Calu3 (cell line): Measurements from ENCODE around the gene GAS6. TPM values are rescaled to one million over a fixed set of nuclear protein-coding genes. Genes with fewer than 3 reads are reported as not detected.

Experiments used
- BruUV-seq: library from RNA; stranded (reverse); fragments of 400-500 nt; replicated peaks from 2 replicates; lab custom pipeline; 2021; lab: Mats Ljungman, UMichigan
- CTCF ChIA-PET: fragments of 300-600 bp; sonication (Branson Sonifier 250); formaldehyde crosslinking; loops from one replicate; lab custom pipeline; 2022; ENCODE audit warnings: antibody characterized with exemption; lab: Charles Lee
- DNase-seq: peaks from one replicate; pipeline ENCODE4 v3.0.0; 2022
- H3K27ac Mint-ChIP-seq: one replicate; pipeline ENCODE4 v1.8.0; 2022; ENCODE audit warnings: mixed read lengths; ENCODE audit not compliant: unreplicated experiment
- H3K27me3 Mint-ChIP-seq: one replicate; pipeline ENCODE4 v1.8.0; 2022; ENCODE audit warnings: mixed read lengths; ENCODE audit not compliant: unreplicated experiment
- H3K36me3 Mint-ChIP-seq: one replicate; pipeline ENCODE4 v1.8.0; 2022; ENCODE audit warnings: mild to moderate bottlenecking, moderate library complexity, mixed read lengths; ENCODE audit not compliant: insufficient read depth, unreplicated experiment
- H3K4me1 Mint-ChIP-seq: one replicate; pipeline ENCODE4 v1.8.0; 2022; ENCODE audit warnings: mild to moderate bottlenecking, low read depth, mixed read lengths; ENCODE audit not compliant: unreplicated experiment
- H3K4me3 Mint-ChIP-seq: one replicate; pipeline ENCODE4 v1.8.0; 2022; ENCODE audit warnings: mild to moderate bottlenecking, low read depth, moderate library complexity, mixed read lengths; ENCODE audit not compliant: unreplicated experiment
- H3K9me3 Mint-ChIP-seq: one replicate; pipeline ENCODE4 v1.8.0; 2022; ENCODE audit warnings: low read depth, mixed read lengths; ENCODE audit not compliant: unreplicated experiment
- CTCF ChIP-seq: fragments of 200-600 bp; IDR thresholded peaks from one replicate; pipeline ENCODE4 v1.8.0; 2022; ENCODE audit warnings: antibody characterized with exemption; ENCODE audit not compliant: unreplicated experiment
- intact Hi-C: fragments of 100-400 bp; cut with micrococcal nuclease; formaldehyde crosslinking; loops from one replicate; pipeline ENCODE4 v1.10.0; 2022; ENCODE audit not compliant: unreplicated experiment
- total RNA-seq: library from RNA; stranded (reverse); gene quantifications from 2 replicates; pipeline ENCODE4 v1.2.3, GENCODE V29; 2022

The GAS6 gene
- total RNA-seq, 1 experiment from 2014 or later: 0.42 TPM

GRCh38 chr13:113782472-113782871, 81.4 kb downstream of the GAS6 start:
- Mint-ChIP-seq H3K27ac (no peak overlapping the region), H3K9me3 (peaks cover 2% of the 10 kb centered on the region), H3K4me3 (no peak overlapping the region), H3K27me3 (peaks cover 20% of the 10 kb centered on the region), H3K4me1 (no peaks in the 10 kb centered on the region), H3K36me3 (no peaks in the 10 kb centered on the region)
- no TSS peak for BruUV-seq
- intact Hi-C loops: no loop called here
- CTCF ChIA-PET: no interaction called here
- DNase-seq: no peak
- no peak for TF ChIP-seq CTCF

DNA sequence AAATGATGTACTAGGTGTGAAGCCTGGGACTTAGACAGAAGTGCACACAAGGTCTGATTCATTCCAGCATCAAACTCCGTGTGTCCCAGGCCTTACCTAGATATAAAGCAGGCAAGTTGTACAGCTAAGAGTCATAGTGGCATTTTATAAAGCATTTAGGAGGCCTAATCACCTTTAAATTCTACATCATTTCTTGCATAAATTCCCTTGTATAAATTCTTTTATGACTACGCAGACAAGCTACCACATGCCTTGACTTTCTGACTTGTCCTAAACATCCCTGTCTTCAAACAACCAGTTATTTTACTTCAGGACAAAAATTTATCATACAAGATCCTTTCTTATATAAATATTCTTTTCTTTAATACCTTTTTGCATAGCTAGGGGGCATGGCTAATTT, 82.3 kb downstream of the GAS6 start:
- CTCF ChIA-PET: no interaction called here
- no peak for DNase-seq
- H3K4me1 Mint-ChIP-seq: no peaks in the 10 kb centered on the region
- intact Hi-C loops: no loop called here
- no peak overlapping the region for H3K4me3 Mint-ChIP-seq
- H3K27ac Mint-ChIP-seq: no peak overlapping the region
- no TSS peak for BruUV-seq
- no peak for TF ChIP-seq CTCF
- no peaks in the 10 kb centered on the region for H3K36me3 Mint-ChIP-seq
- H3K27me3 Mint-ChIP-seq: peaks cover 20% of the 10 kb centered on the region
- peaks cover 2% of the 10 kb centered on the region for H3K9me3 Mint-ChIP-seq

DNA sequence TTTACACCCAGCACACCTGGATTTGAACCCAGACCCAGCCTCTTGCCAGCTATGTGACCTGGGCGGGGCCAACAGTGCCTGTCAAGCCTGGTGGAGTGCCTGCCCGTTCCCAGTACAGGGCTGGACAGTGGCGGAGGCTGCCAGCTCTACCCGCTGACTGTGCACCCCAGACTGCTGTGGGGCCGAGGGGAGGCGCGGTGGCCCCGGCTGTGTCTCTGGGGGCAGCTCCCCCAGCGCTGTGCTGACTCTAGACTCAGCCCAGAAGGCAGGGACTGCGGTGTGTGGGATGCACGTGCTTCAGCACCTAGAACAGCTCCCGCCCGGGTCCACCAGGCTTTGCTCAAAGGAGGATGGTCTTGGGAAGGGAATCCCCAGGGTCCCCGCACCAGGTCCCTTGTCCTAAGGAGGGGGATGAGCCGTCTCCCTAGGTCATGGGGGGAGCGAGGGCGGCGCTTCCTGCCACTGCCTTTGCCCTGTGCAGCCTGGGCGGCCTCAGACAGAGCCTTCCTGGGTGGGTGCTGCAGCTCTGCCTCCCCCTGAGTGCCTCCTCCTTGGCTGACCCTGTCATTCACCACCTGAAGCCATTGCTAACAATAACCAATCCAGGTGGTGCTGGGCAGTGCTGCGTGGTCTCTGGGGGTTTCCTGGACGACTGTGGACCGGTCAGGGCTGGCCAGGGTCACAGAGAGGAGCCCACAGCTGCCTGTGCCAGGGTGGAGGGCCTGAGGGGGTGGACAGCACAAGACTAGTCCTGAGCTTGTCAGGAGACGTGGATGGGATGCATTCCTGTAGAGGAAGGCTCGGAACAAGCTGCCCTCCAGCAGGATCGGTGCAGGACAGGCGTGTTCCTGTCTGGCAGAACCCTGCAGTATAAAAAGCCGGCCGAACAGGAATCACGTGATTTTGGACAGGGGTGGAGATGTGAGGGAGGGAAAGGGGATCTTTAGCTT, 86.3 kb downstream of the GAS6 start:
- H3K36me3 Mint-ChIP-seq: no peaks in the 10 kb centered on the region
- no peaks in the 10 kb centered on the region for H3K9me3 Mint-ChIP-seq
- H3K27ac Mint-ChIP-seq: no peak overlapping the region
- H3K27me3 Mint-ChIP-seq: peaks cover 13% of the 10 kb centered on the region
- H3K4me1 Mint-ChIP-seq: no peaks in the 10 kb centered on the region
- BruUV-seq: no TSS peak
- intact Hi-C loops: no loop called here
- H3K4me3 Mint-ChIP-seq: no peak overlapping the region
- CTCF ChIA-PET: no interaction called here
- no peak for TF ChIP-seq CTCF
- no peak for DNase-seq

DNA sequence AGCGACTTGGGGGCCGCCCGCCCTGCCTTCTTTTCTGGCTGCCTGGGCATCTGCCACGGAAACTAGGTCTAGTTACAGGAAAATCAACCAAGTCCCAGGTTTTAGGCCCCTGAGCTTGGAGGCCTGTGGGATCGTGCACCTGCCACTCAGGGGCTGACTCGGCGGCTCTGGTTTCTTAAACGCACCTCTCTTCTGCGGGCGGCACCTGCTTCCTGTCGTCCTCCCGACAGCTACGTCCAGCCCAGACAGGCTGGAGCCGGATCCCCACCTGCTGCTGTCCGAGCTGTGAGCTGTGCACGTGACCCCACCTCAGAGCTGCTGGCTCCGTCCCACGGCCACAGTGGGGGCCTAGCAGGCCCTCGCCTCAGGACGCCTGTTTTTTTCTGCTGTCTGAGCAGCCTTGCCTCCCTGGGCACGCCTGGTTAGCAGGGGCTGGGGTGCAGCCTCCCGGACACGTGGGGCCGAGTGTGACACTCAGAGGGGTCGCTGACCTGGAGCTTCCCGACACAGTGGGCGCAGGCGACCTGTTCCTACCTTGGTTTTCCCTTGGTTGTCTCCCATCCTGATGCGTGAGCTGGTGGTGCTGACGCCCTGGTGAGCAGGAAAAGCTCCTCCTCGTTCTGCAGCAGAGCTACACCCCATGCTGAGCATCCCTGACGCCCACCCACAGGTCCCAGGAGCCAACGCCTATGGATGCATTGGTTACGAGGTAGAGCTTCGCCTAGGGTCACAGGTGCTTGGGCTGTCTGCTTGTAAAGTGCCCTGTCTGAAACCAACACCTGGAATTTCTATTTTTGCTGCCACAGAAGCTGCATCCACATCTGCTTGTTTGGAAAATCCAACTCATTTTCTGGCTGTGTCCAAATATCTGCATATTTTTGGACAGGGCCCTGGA, 87.4 kb downstream of the GAS6 start:
- CTCF ChIA-PET: no interaction called here
- DNase-seq: no peak
- TF ChIP-seq CTCF: no peak
- no peak overlapping the region for H3K27ac Mint-ChIP-seq
- no peaks in the 10 kb centered on the region for H3K36me3 Mint-ChIP-seq
- no peak overlapping the region for H3K4me3 Mint-ChIP-seq
- BruUV-seq: no TSS peak
- intact Hi-C loops: no loop called here
- H3K27me3 Mint-ChIP-seq: peaks cover 13% of the 10 kb centered on the region
- H3K4me1 Mint-ChIP-seq: no peaks in the 10 kb centered on the region
- H3K9me3 Mint-ChIP-seq: no peaks in the 10 kb centered on the region
